GM12892 (cell line): ENCODE data around the gene FZD7.

Experiments used
- POLR2A ChIP-seq: IDR thresholded peaks from 2 replicates; pipeline ENCODE4 v1.6.1; 2011; ENCODE audit warnings: low read depth, low read length, control low read depth
- POLR2AphosphoS5 ChIP-seq: IDR thresholded peaks from 2 replicates; pipeline ENCODE4 v1.6.1; 2011; ENCODE audit warnings: low read depth, low read length, control low read depth
- TAF1 ChIP-seq: IDR thresholded peaks from 2 replicates; pipeline ENCODE4 v1.6.1; 2011; ENCODE audit warnings: low read depth, mild to moderate bottlenecking, control low read depth, low read length, borderline replicate concordance

- TF ChIP-seq POLR2A (no peak), POLR2AphosphoS5 (no peak), TAF1 (no peak)
These were observed 774 bp upstream of the FZD7 start for GRCh38 chr2:202032846-202033316.
